ENCODE data around the gene GALNT7. TPM values are rescaled to one million over a fixed set of nuclear protein-coding genes. Genes with fewer than 3 reads are reported as not detected.

GALNT7 gene
- total RNA-seq, 1 donor from 2014 or later, result 16.9 TPM

GRCh38 chr4:173125216-173125812 lies 43.3 kb upstream of the GALNT7 start:
- ChIA-PET CTCF (no interaction called here), POLR2A (no interaction called here)
- Mint-ChIP-seq H3K27ac (no peak overlapping the region), H3K27me3 (no peaks in the 10 kb centered on the region), H3K4me1 (peaks cover 5% of the 10 kb centered on the region), H3K36me3 (ENCODE audit: low read depth) (no peaks in the 10 kb centered on the region), H3K4me3 (no peak overlapping the region), H3K9me3 (no peaks in the 10 kb centered on the region)
- intact Hi-C loops (cut with micrococcal nuclease), result no loop called here
- no peak for ATAC-seq (ENCODE audit: low read depth)
- no peak for TF ChIP-seq CTCF (IDR thresholded peaks at IDR 0.05)
- no peak for DNase-seq

- H3K27me3 Mint-ChIP-seq, result no peaks in the 10 kb centered on the region
- no peaks in the 10 kb centered on the region for H3K9me3 Mint-ChIP-seq
- no peaks in the 10 kb centered on the region for H3K4me1 Mint-ChIP-seq
- intact Hi-C loops (cut with micrococcal nuclease), result no loop called here
- H3K4me3 Mint-ChIP-seq, result no peak overlapping the region
- H3K36me3 Mint-ChIP-seq (ENCODE audit: low read depth), result no peaks in the 10 kb centered on the region
- DNase-seq (no peak), ATAC-seq (ENCODE audit: low read depth) (no peak)
- POLR2A ChIA-PET, result no interaction called here
- TF ChIP-seq CTCF (IDR thresholded peaks at IDR 0.05), result no peak
- H3K27ac Mint-ChIP-seq, result no peak overlapping the region
- CTCF ChIA-PET, result no interaction called here
These were observed 40.3 kb upstream of the GALNT7 start for GRCh38 chr4:173128199-173128890.

- Mint-ChIP-seq H3K4me3 (no peak overlapping the region), H3K9me3 (no peaks in the 10 kb centered on the region), H3K27me3 (no peaks in the 10 kb centered on the region), H3K27ac (no peak overlapping the region), H3K4me1 (no peaks in the 10 kb centered on the region), H3K36me3 (ENCODE audit: low read depth) (no peaks in the 10 kb centered on the region)
- intact Hi-C loops (cut with micrococcal nuclease), result no loop called here
- ChIA-PET POLR2A (no interaction called here), CTCF (no interaction called here)
- TF ChIP-seq CTCF (IDR thresholded peaks at IDR 0.05), result no peak
- ATAC-seq (ENCODE audit: low read depth), result no peak
- no peak for DNase-seq
These were observed 37.9 kb upstream of the GALNT7 start for GRCh38 chr4:173130687-173131086.

- Mint-ChIP-seq H3K9me3 (no peaks in the 10 kb centered on the region), H3K27ac (no peak overlapping the region), H3K4me3 (no peak overlapping the region), H3K27me3 (no peaks in the 10 kb centered on the region), H3K4me1 (no peaks in the 10 kb centered on the region), H3K36me3 (ENCODE audit: low read depth) (no peaks in the 10 kb centered on the region)
- DNase-seq (no peak), ATAC-seq (ENCODE audit: low read depth) (no peak)
- TF ChIP-seq CTCF (IDR thresholded peaks at IDR 0.05), result no peak
- ChIA-PET POLR2A (no interaction called here), CTCF (no interaction called here)
- intact Hi-C loops (cut with micrococcal nuclease), result no loop called here
These were observed 34.2 kb upstream of the GALNT7 start for GRCh38 chr4:173134426-173134825.

GRCh38 chr4:173135241-173135847 lies 33.3 kb upstream of the GALNT7 start:
- H3K27ac Mint-ChIP-seq, result no peak overlapping the region
- ChIA-PET POLR2A (interaction anchor here (0.7 kb wide), 1 partner anchor 1764 kb away, joined by 5 read pairs; no protein-coding TSS in a partner anchor), CTCF (no interaction called here)
- no peaks in the 10 kb centered on the region for H3K9me3 Mint-ChIP-seq
- H3K36me3 Mint-ChIP-seq (ENCODE audit: low read depth), result no peaks in the 10 kb centered on the region
- no peak for TF ChIP-seq CTCF (IDR thresholded peaks at IDR 0.05)
- intact Hi-C loops (cut with micrococcal nuclease), result no loop called here
- no peak overlapping the region for H3K4me3 Mint-ChIP-seq
- ATAC-seq (ENCODE audit: low read depth) (no peak), DNase-seq (no peak)
- no peaks in the 10 kb centered on the region for H3K4me1 Mint-ChIP-seq
- no peaks in the 10 kb centered on the region for H3K27me3 Mint-ChIP-seq
